Endothelial cell of coronary artery (primary cell): ENCODE data around the gene MOGAT2. TPM values are rescaled to one million over a fixed set of nuclear protein-coding genes. Genes with fewer than 3 reads are reported as not detected.

Experiments used
- total RNA-seq: library from RNA; depleted of rRNA; stranded (reverse); fragments of >200 nt; gene quantifications from 2 replicates; pipeline ENCODE4 v1.2.3, GENCODE V29; 2014

MOGAT2 gene
- not detected in 2 replicates for total RNA-seq

GRCh38 chr11:75717608-75718418, at the start of gene MOGAT2:
Gene MOGAT2 (plus strand): TSS chr11:75717838. CDS start chr11:75717889, 51 bp downstream.

GRCh38 chr11:75668451-75669297, 49.0 kb upstream of the MOGAT2 start, which contains the start of gene MAP6:
Gene MAP6 (minus strand): TSS chr11:75669038. CDS start chr11:75668369, 669 bp downstream.

GRCh38 chr11:75768112-75768908, 50.7 kb downstream of the MOGAT2 start, which contains the start of gene DGAT2:
Gene DGAT2 (plus strand): TSS chr11:75768778. CDS start chr11:75768992, 214 bp downstream.

Other genes with a start within 250 kb of the MOGAT2 start
- 22.8 and 31.3 TPM in 2 replicates for gene GDPD5, start 191.9 kb upstream of the MOGAT2 start, total RNA-seq
- 477 and 804 TPM in 2 replicates for gene SERPINH1, start 155.6 kb upstream of the MOGAT2 start, total RNA-seq
- gene MAP6, start 48.8 kb upstream of the MOGAT2 start, total RNA-seq, result 0.27 and 0.38 TPM in 2 replicates
- gene DGAT2, start 50.9 kb downstream of the MOGAT2 start, total RNA-seq, result 1.5 and 3.1 TPM in 2 replicates
- gene UVRAG, start 97.4 kb downstream of the MOGAT2 start, total RNA-seq, result 52.2 and 62.6 TPM in 2 replicates